GM19324 (cell line): ENCODE measurements around the gene SFTPD.
"Not testable (repeated sequence)": the region's sequence is repeated elsewhere in the genome, so short reads cannot be mapped to it uniquely, and the experiment has no call there.

Experiments
- ATAC-seq: cut with Tn5 transposase; IDR thresholded peaks from one replicate; pipeline ENCODE4 v1.9.1; 2021; ENCODE audit warnings: mild to moderate bottlenecking, moderate library complexity; ENCODE audit not compliant: unreplicated experiment, low FRiP score

SFTPD gene

DNA sequence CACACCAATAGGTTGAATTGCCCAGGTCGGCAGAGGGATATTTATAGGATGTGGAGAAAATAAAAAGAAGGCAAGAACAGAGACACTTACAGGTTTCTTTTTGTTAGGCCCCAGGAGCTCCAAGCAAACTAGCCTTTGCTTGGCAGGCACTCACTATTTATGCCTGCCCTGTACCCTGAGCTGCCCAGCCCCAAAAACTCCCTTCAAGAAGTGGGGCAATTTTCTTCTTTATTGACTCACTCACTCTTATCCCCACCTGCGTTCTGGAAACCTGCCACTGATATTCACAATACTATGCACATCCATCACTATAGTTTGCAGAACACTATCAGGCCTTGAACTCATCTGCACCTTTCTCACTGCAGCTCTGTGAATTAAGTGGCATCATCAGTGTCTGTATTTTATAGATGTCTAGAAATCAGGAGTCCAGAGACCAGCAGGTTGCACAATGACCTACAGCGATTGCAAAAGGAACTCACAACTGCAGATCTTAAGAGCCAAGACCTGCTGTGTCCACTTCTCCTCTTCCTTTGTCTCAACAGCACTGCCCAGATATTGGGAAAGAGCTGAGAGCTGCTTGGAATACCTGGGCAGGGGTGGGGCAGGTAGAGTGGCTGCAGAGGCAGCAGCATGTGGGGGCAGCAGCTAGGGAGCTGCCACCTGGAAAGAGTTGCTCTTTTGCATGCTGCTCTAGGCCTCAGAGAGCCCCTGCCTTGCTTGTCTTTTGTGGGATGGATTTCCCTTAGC is at the start of gene SFTPD:
TSS of gene SFTPD (minus strand) at position 130 of the 747 bp plus-strand sequence. CDS start 2,446 bp downstream, outside the sequence.
- no peak for ATAC-seq

DNA sequence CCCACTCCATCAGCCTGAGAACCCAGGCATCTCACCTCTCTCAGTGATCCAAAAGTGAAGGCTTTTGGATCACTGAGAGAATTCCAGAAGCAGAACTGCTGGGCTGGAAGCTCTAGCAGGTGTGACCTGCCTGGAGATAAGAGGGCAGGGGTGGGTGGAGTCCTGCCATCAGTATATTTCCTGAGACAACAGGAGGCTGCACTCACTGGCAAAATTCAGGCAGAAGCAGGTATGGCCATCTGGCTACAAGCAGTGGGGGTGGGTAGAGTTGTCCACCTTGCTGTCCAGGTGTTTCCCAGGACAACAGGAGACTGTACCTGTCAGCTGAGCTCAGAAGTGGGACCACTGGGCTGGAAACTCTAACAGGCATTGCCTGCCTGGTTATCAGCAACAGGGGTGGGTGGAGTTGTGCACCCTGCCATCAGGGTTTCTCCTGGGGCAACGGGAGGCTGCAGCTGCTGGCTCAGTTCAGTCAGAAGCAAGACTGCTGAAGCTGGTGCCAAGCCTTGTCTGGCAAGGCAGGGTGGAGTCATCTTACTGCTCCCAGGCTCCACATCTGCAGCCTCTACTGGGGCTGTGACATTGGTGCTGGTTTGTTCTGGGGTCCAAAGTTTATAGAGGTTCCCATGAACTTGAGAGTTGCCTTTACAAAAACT is 47.2 kb upstream of the SFTPD start:
- no peak for ATAC-seq

DNA sequence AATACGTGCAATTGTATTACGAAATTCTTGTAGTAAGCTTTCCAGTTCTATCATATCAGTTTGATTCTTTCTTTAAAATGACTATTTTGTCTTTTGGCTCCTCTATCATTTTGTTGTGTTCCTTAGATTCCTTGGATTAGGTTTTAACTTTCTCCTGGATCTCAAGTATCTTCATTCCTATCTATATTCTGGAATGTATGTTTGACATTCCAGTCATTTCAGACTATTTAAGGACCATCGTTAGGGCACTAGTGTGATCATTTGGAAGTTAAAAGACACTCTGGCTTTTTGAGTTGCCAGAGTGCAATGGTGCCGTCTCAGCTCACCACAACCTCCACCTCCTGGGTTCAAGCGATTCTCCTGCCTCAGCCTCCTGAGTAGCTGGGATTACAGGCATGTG is 45.7 kb upstream of the SFTPD start:
- ATAC-seq, result no peak

DNA sequence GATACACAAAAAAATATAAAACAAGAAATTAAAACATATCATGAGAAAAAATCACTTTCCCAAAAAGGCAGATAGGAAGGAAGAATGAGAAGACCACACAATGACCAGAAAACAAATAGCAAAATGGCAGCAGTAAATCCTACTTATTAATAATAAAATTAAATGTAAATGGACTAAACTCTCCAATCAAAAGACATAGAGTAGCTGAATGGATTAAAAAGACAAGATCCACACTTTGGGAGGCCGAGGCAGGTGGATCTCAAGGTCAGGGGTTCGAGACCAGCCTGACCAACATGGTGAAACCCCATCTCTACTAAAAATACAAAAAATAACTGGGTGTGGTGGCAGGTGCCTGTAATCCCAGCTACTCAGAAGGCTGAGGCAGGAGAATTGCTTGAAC is 39.3 kb upstream of the SFTPD start:
- ATAC-seq, result not testable (repeated sequence)

DNA sequence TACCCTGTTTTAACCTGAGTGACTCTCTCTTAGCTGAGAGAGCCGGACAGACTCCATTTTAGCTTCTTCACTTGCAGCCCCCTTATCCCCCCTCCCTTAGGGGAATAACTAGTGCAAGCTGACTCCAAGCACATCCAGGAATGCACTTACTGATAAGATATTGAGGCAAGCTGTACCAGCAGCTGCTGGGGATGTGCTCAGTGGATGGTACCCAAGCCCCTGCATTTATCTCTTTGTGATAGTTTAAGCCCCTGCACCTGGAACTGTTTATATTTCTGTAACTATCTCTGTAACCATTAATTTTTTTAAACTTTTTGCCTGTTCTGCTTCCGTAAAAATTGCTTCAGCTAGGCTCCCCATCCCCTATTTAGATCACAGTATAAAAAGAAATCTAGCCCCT is 37.8 kb upstream of the SFTPD start:
- not testable (repeated sequence) for ATAC-seq

DNA sequence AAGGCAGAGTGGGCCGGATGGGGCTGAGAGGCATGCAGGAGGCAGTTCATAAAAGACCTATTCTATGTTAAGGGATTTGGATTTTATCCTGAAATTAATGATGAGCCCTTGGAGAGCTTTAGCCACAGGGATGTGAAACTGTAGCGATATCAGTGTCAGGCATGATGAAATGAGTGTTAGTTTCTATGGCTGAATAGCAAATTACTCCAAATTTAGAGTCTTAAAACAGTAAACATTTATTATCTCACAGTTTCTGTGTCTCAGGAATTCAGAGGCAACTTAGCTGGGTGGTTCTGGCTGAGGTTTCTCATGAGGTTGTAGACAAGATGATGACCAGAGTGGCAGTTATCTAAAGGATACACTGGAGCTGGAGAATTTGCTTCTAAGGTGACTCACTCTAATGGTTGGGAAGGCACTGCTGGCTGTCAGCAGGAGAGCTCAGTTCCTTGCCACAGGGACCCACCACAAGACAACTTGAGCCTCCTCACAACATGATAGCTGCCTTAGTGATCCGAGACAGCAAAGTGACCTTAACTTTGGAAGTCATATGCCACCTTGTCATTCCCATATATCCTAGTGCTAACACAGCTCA is 36.7 kb upstream of the SFTPD start:
- ATAC-seq, result no peak

DNA sequence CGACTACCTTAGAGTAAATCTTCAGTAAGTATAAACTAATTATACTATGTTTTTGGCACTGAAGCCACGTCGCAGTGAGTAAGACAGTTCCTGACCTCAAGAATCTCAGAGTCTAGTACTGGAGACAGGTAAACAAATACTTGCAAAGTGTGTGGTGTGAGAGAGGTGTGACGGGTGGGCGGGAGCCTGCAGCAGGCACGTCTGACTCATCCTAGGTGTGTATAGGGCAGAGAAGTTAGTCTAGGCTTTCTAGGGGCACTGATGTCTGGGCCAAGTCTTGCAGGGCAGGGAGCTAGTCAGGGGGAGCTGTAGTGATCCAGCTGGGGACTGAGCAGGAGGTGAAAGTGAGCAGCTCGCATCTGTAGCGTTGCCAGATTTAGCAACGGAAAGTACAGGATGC is 35.9 kb upstream of the SFTPD start:
- no peak for ATAC-seq

DNA sequence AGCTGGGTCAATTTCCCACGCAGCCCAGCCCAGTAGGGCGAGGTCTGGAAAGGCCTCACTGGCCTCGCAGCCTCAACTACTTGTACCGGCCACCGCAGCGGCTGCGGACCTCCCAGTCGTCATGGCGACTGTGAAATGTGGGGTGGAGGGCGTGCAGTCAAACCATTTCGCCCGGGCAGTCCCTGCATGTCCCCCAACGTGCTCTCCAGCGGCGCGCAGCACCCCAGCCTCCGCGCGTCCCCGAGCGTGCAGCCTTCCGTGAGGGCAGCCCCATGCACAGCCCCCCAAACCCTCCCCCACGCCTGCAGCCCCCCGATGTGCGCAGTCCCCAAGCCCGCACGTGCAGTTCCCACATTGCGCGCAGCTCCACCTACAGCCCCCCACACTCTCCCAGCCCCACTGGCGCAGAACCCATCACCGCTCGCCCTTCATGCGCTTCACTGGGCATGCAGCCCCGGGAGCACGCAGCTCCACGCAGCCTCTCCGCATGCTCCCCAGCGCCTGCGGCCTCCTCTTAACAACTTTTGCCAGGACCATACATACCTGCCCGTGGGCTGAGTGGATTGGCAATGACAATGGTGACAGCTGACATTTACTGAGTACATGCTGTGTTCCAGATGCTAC is 34.5 kb upstream of the SFTPD start:
- no peak for ATAC-seq

DNA sequence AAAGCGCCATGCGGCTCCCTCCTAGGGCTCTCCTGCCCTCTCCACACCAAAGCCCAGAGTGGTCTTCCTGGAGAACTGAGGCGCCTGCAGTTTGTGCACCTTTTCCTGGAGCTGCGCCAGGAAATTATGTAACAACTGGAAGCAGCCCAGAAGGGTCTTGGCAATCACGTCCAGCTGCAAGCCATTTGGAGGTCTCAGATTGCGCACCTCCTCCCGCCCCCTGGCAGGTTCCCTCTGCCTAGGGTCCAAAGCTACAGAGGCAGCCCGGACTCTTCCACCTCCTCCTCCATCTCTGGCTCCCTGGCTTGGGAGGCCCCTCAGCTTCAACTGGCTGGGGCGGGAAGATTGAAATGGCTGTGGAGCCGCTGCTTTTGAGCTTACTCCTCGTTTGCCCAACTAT is 34.0 kb upstream of the SFTPD start:
- ATAC-seq, result no peak

DNA sequence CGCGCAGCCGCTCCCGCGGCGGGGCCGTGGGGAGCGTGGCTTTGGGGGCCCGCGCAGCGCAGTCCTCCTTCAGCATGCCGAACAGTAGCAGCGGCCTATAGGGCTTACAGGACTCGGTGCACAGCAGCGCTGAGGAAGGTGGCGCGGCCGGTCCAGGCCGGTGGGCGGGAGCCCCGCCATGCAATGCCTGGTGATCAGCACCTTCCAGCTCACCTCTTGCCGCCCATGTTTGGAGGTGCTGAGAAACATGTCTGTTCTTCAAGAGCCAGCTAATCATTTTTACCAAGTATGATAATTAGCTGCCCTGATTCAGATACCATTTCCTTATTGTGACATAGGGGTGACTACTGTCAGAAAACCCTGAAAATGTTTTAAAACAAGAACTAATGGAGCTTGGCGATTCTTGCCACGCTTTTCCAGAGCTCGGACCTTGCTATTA is 33.5 kb upstream of the SFTPD start:
- ATAC-seq, result no peak

DNA sequence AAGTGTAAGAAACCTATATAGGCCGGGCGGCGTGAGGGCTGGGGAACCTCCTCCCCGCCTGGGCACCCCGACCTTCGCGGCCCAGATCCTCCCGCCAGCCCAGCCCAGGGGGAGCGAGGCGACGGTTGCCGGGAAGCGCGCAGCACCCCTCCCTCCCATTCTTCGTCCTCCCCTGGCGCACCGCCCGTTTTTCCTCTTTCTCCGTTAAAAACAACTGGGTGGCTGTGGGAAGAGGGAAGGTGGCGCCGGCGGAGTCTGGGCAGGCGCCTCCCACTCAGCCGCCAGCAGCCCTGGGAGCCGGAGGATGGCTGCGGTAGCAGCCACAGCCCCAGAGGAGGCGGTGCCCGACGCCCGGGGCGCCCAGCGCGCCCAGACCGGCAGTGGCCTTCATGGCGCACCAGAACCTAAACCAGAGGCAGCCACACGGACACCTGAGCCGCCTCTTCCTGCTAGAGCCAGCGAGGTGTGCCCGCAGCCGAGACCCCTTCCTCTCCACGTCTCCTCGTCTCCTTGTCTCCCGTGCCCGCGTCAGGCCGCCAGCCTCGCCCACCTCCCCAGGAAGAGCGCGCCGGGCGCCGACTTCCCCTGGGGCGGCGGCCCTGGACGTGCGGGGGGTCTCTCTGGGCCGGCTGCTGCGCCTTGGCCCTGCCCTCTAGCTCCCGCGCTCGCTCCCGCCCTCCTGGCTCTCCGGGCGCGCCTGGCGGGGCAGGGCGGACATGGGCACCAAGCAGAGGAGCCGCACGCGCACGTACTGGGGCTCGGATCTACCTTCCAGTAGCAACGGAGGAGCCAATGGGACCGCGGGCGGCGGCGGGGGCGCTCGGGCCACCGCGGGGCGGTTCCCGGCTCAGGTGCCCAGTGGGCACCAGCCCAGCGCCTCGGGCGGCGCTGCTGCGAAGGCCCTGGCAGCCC is 32.8 kb upstream of the SFTPD start:
- ATAC-seq, result no peak

DNA sequence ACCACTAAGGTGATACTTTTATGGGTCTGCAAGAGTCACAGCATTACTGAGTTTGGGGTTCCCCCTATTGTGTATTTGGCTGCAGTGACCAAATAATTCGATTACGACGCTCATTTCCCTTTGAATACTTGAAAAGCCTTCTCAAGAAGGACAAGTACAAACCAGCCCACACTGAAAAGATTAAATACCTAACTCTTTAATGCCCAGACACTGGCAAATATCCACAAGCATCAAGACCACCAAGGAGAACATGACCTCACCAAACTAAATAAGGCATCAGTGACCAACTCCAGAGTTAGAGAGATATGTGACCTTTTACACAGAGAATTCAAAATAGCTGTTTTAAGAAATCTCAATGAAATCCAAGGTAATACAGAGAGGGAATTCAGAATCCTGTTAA is 31.8 kb upstream of the SFTPD start:
- no peak for ATAC-seq

DNA sequence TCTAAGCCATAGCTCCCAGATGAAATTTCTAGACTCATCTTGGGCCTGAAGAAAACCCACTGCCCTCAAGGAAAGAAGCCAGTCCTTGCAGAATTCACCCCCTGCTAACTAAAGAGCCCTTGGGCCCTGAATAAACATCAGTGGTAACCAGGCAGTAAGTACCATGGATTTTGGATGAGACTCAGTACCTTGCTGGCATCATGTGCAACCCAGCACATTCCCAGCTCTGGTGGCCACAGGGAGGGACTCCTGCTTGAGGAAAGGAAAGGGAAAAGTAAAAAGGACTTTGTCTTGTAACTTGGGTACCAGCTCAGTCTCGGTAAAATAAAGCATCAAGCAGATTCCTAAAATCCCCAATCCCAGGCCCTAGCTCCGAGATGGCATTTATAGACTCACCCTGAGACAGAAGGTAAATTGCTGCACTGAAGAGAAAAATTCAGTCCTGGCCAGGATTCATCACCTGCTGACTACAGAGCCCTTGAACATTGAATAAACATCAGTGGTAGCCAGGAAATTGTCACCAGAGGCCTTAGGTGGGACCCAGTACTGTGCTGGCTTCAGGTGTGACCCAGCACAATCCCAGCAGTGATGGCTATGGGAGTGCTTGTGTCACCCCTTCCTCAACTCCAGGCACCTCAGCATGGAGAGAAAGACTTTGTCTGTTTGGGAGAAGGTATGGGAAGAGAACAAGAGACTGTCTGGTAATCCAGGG is 31.2 kb upstream of the SFTPD start:
- ATAC-seq, result no peak

DNA sequence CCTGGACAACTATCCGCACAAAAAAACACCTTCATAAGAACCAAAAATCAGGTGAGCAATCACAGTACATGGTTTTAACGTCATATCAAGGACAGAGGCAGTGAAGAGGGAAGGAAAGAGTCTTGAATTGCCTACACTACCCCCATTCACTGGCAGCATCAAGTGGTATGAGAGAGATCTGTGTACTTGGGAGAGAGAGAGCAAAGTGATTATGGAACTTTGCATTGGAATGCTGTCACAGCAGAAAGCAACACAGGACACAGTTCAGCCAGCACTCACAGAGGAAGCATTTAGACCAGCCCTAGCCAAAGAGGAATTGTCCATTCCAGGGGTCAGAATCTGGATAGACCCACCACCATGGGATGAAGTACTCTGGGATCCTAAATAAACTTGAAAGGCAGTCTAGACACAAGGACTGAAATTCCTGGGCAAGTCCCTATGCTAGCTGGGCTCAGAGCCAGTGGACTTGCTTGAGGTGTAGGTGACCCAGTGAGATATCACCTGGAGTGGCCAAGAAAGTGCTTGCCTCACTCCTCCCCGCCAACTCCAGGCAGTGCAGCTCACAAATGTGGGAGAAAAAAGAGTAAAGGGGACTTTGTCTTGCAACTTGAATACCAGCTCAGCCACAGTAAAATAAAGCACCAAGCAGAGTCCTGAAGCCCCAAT is 30.5 kb upstream of the SFTPD start:
- ATAC-seq, result no peak

DNA sequence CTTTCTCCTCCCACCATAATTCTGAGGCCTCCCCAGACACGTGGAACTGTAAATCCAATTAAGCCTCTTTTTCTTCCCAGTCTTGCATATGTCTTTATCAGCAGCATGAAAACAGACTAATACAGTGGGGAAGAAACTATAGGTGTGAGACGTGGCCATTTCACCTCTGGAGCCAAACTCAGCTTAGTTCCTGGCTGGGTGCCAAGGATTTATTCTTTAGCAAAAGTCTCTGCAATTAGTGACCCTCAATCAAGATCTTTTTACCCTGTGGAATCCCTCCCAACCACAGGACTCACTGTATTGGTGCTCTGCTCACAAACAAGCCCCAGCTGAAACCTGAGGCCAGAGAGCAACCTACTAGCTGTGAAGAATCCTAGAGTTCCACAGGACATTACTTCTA is 28.1 kb upstream of the SFTPD start:
- no peak for ATAC-seq

DNA sequence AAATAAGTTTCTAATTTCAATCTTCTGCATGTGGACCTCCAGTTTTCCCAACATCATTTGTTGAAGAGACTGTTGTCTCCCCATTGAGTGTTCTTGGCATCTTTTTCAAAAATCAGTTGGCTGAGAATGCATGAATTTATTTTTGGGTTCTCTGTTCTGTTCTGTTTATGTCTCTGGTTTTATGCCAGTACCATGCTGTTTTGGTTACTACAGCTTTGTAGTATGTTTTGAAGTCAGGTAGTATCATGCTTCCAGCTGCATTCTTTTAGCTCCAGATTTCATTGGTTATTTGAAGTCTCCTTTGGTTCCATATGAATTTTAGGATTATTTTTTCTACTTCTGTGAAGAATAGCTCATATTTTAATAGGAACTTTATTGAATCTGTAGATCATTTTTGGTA is 21.2 kb upstream of the SFTPD start:
- ATAC-seq, result no peak

DNA sequence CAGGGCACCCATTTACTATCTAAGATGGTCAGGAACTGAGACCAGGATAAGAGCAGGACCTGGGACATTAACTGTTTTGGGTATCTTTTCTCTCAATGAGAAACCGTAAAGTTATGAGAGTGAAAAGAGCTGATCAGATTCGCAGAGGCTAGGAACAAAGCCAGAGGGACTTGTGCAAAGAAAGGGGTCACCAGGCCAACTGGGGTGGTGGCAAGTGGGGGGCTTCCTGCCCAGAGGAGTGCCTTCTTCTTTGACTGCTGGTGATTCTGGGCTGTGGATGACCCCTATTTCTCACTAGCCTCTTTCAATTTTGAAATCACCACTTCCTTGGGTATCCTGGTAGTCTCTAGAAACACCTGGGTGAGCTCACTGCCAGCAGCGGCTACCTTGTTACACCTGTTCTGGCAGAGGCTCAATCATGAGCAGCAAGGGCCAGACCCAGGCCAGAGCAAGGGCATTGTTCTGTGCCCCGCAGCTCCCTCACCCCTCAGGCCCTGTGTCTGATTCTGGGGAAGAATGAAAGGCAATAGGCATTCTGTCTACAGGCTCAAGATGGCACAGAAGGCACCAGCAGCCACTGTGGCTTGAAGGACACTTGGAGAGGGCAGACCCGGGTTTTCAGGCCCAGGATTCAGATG is 999 bp downstream of the SFTPD start:
- ATAC-seq, result no peak

DNA sequence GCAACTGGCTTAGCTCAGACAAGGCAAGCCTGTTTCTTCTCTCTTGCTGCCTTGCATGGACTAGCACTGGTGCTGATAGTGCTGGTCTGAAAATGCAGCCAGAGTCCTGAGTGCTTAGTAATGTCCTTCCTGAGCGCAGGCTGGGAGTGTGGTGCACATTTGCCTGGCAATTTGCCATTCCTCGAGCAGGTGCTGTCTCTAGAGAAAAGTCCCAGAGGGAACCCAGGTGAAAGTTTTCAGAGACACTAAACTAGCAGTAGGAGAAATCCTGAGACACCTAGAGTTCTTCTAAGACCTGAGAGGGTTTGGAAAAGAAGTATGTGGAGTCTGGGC is 1.9 kb downstream of the SFTPD start:
- ATAC-seq, result no peak
